ENCODE data around the gene ACTL8.

ACTL8 gene

GRCh38 chr1:17755120-17755519 is at the start of gene ACTL8:
Gene ACTL8, plus strand, starts transcription at chr1:17755333. Its CDS starts 67,676 bp downstream, at chr1:17823009.
- no peak for DNase-seq

GRCh38 chr1:17706445-17706844 is 48.7 kb upstream of the ACTL8 start:
- no peak for DNase-seq

GRCh38 chr1:17709981-17710380 is 45.2 kb upstream of the ACTL8 start:
- no peak for DNase-seq

- no peak for DNase-seq
These were observed 44.1 kb upstream of the ACTL8 start for GRCh38 chr1:17710889-17711576.

GRCh38 chr1:17711577-17711910 is 43.6 kb upstream of the ACTL8 start:
- no peak for DNase-seq

- DNase-seq, result no peak
These were observed 43.2 kb upstream of the ACTL8 start for GRCh38 chr1:17711941-17712340.

GRCh38 chr1:17713993-17714392 is 41.1 kb upstream of the ACTL8 start:
- DNase-seq, result no peak

- DNase-seq, result no peak
These were observed 37.3 kb upstream of the ACTL8 start for GRCh38 chr1:17717594-17718535.

- no peak for DNase-seq
These were observed 35.3 kb upstream of the ACTL8 start for GRCh38 chr1:17719874-17720273.

- no peak for DNase-seq
These were observed 33.7 kb upstream of the ACTL8 start for GRCh38 chr1:17721444-17721843.

GRCh38 chr1:17723684-17724083 is 31.4 kb upstream of the ACTL8 start:
- no peak for DNase-seq

GRCh38 chr1:17724150-17724549 is 31.0 kb upstream of the ACTL8 start:
- DNase-seq, result no peak

- no peak for DNase-seq
These were observed 29.9 kb upstream of the ACTL8 start for GRCh38 chr1:17725084-17725719.

GRCh38 chr1:17725811-17726582 is 29.1 kb upstream of the ACTL8 start:
- no peak for DNase-seq

- DNase-seq, result no peak
These were observed 26.9 kb upstream of the ACTL8 start for GRCh38 chr1:17728123-17728712.

- no peak for DNase-seq
These were observed 25.9 kb upstream of the ACTL8 start for GRCh38 chr1:17729248-17729647.

GRCh38 chr1:17729909-17730308 is 25.2 kb upstream of the ACTL8 start:
- no peak for DNase-seq

- DNase-seq, result no peak
These were observed 23.7 kb upstream of the ACTL8 start for GRCh38 chr1:17731460-17731859.

- no peak for DNase-seq
These were observed 22.7 kb upstream of the ACTL8 start for GRCh38 chr1:17732475-17732874.

- DNase-seq, result no peak
These were observed 21.5 kb upstream of the ACTL8 start for GRCh38 chr1:17733661-17734060.

GRCh38 chr1:17734609-17735008 is 20.5 kb upstream of the ACTL8 start:
- DNase-seq, result no peak

- DNase-seq, result no peak
These were observed 19.8 kb upstream of the ACTL8 start for GRCh38 chr1:17735348-17735747.

GRCh38 chr1:17735793-17736192 is 19.3 kb upstream of the ACTL8 start:
- DNase-seq, result no peak
